ENCODE results near the gene HDAC9.

DNA sequence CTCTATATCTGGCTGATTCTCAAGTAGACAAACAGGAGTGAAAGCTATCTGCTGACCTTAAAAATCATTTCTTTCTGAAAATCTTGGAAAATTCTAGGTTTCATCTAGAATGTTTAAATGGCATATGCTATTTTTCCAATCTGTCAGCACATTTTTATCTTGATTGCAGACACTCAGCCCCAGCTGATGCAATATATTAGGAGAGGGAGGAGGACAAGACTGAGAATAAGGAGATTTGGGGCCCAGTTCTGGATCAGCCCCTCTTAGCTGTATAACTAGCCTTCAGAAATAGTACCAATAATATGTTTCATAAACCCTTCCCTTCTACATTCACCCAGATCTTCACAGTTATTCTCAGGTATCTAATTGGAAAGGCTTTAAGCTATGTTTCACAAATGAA is 131.2 kb downstream of the HDAC9 start:
- TF ChIP-seq ZNF274 (IDR thresholded peaks at IDR 0.05; ENCODE audit: low read depth, low read length) (no peak), YY1 (IDR thresholded peaks at IDR 0.05; ENCODE audit: insufficient read depth, insufficient read length) (no peak)
